Sigmoid colon (tissue), 4 donors: ENCODE measurements around the gene MANSC4.

Experiments used
- EP300 ChIP-seq, 4 donors: sonication (generic); formaldehyde crosslinking; IDR thresholded peaks; one replicate each; pipeline ENCODE4 v1.6.1; 2017; ENCODE audit warnings: antibody characterized with exemption in 4 of 4
- POLR2A ChIP-seq, 2 donors: fragments of 450-650 bp; IDR thresholded peaks; one replicate each; pipeline ENCODE4 v1.6.1; 2016; ENCODE audit warnings: antibody characterized with exemption in 2 of 2, mild to moderate bottlenecking in 2 of 2, moderate library complexity in 2 of 2
- TF ChIP-seq, protein P1 (sequence below), 4 experiments: fragments of 450-650 bp in 3 of 4; fragments of 200-600 bp in 1 of 4; IDR thresholded peaks; one replicate each; pipeline ENCODE4 v1.5.1; 2016 to 2019; ENCODE audit warnings: antibody characterized with exemption in 4 of 4, mild to moderate bottlenecking in 3 of 4, moderate library complexity in 2 of 4

DNA sequence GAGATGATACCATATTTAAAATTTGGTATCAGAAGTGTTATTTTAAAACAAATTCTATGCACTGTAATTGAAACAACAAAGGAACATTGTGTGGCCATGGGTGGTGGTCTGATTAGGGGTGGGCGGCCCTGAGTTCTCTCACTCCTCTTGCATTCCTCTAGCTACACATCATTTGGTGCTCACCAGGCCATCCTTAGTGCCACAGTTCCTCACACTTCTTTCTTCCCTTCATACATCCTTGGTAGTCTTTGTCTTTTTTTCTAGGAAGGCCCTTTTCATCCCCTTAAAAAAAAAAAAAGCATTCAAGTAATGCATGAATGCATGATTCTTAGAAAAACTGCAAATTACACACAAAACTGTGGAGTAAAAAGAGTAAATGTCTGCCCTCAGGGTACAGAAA is 2.4 kb upstream of the MANSC4 start:
- TF ChIP-seq, protein P1, sequence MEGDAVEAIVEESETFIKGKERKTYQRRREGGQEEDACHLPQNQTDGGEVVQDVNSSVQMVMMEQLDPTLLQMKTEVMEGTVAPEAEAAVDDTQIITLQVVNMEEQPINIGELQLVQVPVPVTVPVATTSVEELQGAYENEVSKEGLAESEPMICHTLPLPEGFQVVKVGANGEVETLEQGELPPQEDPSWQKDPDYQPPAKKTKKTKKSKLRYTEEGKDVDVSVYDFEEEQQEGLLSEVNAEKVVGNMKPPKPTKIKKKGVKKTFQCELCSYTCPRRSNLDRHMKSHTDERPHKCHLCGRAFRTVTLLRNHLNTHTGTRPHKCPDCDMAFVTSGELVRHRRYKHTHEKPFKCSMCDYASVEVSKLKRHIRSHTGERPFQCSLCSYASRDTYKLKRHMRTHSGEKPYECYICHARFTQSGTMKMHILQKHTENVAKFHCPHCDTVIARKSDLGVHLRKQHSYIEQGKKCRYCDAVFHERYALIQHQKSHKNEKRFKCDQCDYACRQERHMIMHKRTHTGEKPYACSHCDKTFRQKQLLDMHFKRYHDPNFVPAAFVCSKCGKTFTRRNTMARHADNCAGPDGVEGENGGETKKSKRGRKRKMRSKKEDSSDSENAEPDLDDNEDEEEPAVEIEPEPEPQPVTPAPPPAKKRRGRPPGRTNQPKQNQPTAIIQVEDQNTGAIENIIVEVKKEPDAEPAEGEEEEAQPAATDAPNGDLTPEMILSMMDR (IDR thresholded peaks at IDR 0.05) = no peak
- no peak for TF ChIP-seq EP300 (IDR thresholded peaks at IDR 0.05)
- no peak for TF ChIP-seq POLR2A (IDR thresholded peaks at IDR 0.05)
